ENCODE results near the gene TEX22. TPM values are rescaled to one million over a fixed set of nuclear protein-coding genes. Genes with fewer than 3 reads are reported as not detected.

Gene TEX22
- total and polyA plus RNA-seq, 2 experiments from 2014 or later = 0.21 TPM

GRCh38 chr14:105365101-105365500 is 33.2 kb upstream of the TEX22 start:
- Histone ChIP-seq H3K4me2 (no peak overlapping the region), H3F3A (replicated peaks; ENCODE audit: low read depth) (0 out of 2 replicates have a peak, but pooled peaks cover 6% of the 10 kb centered on the region), H3K9me2 (ENCODE audit: insufficient read depth) (no peaks in the 10 kb centered on the region), H3K36me3 (ENCODE audit: insufficient read depth) (no peaks in the 10 kb centered on the region), H2AFZ (no peak overlapping the region), H3K27me3 (ENCODE audit: insufficient read depth) (no peaks in the 10 kb centered on the region), H3K27ac (ENCODE audit: low read depth) (no peak overlapping the region), H3K79me2 (replicated peaks; ENCODE audit: insufficient read depth) (no peaks in the 10 kb centered on the region), H3K4me1 (ENCODE audit: insufficient read depth) (no peaks in the 10 kb centered on the region), H4K20me1 (replicated peaks; ENCODE audit: insufficient read depth) (peaks cover under 1% of the 10 kb centered on the region), H3K4me3 (no peak overlapping the region)
- Mint-ChIP-seq H3K9me3 (no peaks in the 10 kb centered on the region), H3K27me3 (ENCODE audit: insufficient read depth, low read depth, poor library complexity) (peaks cover 22% of the 10 kb centered on the region), H3K36me3 (ENCODE audit: low read depth) (peaks cover 9% of the 10 kb centered on the region; the same call in 2 of the 3 replicates), H3K27ac (no peak overlapping the region), H3K4me3 (no peak overlapping the region), H3K4me1 (peaks cover 6% of the 10 kb centered on the region; the same call in 2 of the 3 replicates)
- ATAC-seq (no peak), DNase-seq (ENCODE audit: low spot score) (no peak)
- no peak for TF ChIP-seq JUNB (IDR thresholded peaks at IDR 0.05; ENCODE audit: unreplicated experiment)
- no peak for TF ChIP-seq ZNF114 (CRISPR knock-in tag; IDR thresholded peaks at IDR 0.05)
- TF ChIP-seq ZNF462 (CRISPR knock-in tag; IDR thresholded peaks at IDR 0.05) = no peak
- TF ChIP-seq STAT1 (IDR thresholded peaks at IDR 0.05; ENCODE audit: unreplicated experiment) = no peak
- no peak for TF ChIP-seq CREB1 (CRISPR knock-in tag; IDR thresholded peaks at IDR 0.05; ENCODE audit: low read depth)
- TF ChIP-seq POLR2AphosphoS5 (IDR thresholded peaks at IDR 0.05; ENCODE audit: low read depth) = no peak
- no peak for TF ChIP-seq REST (IDR thresholded peaks at IDR 0.05; ENCODE audit: unreplicated experiment)
- TF ChIP-seq CTCF (conservative IDR thresholded peaks at IDR 0.05; ENCODE audit: low read depth in 2 of 2) = no peak
- no peak for TF ChIP-seq ETS1 (IDR thresholded peaks at IDR 0.05)
- no peak for TF ChIP-seq EZH2 (IDR thresholded peaks at IDR 0.05; ENCODE audit: low read depth, unreplicated experiment)
- TF ChIP-seq EZH2phosphoT487 (IDR thresholded peaks at IDR 0.05; ENCODE audit: unreplicated experiment) = no peak
- TF ChIP-seq NANOG (IDR thresholded peaks at IDR 0.05; ENCODE audit: borderline replicate concordance) = no peak
- TF ChIP-seq ZNF331 (CRISPR knock-in tag; IDR thresholded peaks at IDR 0.05; ENCODE audit: low read depth) = no peak
